ENCODE data around the gene ZNF829.

ZNF829 gene

DNA sequence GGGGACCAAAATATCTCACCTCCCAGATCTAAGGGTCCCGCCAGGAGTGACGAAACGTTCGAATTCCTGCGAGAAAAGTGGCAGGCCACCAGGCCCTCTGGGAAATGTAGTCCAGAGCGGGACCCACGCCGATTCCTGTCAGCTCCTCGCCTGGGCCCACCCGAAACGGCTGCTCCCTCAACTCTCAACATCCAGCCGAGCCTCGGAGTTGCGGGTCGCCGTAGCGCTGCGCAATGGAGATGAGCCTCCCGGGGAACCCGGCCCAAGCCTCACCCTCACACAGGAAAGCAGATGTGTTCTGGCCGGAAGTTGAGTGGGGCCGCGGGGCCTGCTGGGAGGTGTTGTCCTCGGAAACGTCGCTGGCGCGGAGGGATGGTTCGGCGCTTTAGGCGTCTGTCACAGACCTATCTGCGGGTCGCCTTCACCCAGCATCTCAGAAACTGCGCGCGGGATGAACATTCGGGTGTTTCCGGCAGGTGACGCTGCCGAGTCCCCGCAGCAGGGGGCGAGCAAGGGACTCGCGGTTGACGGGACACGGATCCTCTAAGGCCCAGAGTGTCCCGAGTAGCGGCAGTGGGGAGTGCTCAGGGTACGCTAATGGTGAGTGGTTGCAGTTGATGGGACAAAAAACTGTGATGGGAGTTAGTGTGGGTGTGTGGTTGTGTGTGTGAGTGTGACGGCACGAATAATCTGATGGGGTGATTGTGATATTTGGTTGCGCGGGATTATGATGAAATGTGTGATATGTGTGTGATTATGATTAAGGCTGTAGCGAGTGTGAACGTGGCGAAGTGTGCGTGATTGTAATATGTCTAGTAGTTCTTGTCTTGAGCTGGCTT lies at the start of gene ZNF829, which contains the start of gene ZNF568:
Gene ZNF829 (minus strand): TSS at position 300 of the 839 bp plus-strand sequence. CDS start 1,124 bp downstream, outside the sequence.
Gene ZNF568 (plus strand): TSS at position 341 of the 839 bp plus-strand sequence. CDS start 6,439 bp downstream, outside the sequence.
- peak; percentile 54 for DNase-seq (ENCODE audit: low read depth)

DNA sequence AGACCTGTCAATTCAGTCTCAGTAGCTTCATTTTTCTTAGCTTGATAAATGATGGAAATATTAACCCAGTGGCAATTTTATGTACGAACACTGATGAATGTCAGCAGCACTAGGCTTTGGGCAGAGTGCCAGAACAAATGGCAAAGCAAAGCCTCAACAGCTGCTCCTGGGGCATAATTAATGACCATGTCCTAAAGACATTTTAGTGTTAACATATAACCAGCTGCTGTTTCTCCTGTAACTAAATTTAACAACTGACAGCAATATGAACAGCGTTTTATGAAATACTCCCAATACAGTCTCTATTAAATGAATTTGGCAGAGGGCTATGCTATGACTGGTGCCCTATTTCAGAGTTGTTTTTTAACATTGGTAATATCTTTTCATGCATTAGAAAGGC lies 47.2 kb upstream of the ZNF829 start:
- no peak for DNase-seq (ENCODE audit: low read depth)

DNA sequence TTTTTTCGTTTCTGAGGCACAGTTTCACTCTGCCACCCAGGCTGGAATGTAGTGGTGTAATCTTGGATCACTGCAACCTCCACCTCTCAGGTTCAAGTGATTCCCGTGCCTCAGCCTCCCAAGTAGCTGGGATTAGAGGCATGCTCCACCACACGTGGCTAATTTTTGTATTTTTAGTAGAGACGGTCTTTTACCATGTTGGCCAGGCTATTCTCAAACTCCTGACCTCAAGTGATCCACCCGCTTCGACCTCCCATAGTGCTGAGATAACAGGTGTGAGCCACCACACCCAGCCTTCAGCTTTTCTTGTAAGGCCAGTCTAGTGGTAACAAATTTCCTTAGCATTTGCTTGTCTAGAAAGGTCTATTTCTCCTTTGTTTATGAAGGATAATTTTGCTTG lies 46.3 kb upstream of the ZNF829 start:
- DNase-seq (ENCODE audit: low read depth): no peak

DNA sequence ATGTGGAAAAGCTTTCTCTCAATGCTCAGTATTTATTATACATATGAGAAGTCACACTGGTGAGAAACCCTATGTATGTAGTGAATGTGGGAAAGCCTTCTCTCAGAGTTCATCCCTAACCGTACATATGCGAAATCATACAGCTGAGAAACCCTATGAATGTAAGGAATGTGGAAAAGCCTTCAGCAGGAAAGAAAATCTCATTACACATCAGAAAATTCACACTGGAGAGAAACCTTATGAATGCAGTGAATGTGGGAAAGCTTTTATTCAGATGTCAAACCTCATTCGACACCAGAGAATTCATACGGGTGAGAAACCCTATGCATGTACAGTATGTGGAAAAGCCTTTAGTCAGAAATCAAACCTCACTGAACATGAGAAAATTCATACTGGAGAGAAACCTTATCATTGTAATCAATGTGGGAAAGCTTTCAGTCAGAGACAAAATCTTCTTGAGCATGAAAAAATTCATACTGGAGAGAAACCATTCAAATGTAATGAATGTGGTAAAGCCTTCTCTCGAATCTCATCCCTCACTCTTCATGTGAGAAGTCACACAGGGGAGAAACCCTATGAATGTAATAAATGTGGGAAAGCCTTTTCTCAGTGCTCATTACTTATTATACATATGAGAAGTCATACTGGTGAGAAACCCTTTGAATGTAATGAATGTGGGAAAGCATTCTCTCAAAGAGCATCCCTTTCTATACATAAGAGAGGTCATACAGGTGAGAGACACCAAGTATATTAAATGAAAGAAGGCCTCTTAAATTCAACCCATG lies 34.4 kb upstream of the ZNF829 start:
- no peak for DNase-seq (ENCODE audit: low read depth)

DNA sequence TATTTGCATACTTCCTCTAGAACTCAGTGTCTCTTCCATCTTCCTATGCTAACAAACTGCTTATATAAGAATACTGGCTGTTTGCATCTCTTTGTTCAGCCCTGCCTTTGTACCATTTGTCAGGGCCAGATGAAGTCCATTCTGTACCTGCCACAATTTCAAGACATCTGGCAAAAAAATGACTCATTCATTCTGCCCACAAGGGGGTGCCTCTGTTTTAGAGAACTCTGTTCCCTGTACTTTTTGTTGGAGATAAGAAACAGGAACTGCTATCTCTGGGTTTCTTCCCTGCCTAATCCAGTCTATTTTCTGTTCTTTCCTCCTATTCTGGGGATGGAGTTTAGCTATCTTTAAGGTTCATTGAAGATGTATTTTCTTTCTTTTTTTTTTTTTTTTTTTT lies 23.1 kb upstream of the ZNF829 start:
- no peak for DNase-seq (ENCODE audit: low read depth)

DNA sequence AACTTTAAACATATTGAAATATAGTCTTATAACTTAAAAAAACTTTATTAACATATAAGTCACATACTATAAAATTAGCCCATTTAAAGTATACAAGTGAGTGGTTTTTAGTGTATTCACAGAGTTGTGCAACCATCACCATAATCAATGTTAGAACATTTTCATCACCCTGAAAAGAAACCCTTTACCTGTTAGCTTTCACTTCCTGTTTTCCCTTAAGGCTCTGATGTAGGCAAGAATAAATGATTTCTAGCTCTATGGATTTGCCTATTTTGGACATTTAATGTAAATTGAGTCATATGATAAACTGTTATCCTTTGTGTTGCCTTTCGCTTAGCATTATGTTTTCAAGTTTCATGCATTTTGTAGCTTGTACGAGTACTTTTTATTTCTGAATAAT lies 15.6 kb upstream of the ZNF829 start:
- DNase-seq (ENCODE audit: low read depth): no peak

DNA sequence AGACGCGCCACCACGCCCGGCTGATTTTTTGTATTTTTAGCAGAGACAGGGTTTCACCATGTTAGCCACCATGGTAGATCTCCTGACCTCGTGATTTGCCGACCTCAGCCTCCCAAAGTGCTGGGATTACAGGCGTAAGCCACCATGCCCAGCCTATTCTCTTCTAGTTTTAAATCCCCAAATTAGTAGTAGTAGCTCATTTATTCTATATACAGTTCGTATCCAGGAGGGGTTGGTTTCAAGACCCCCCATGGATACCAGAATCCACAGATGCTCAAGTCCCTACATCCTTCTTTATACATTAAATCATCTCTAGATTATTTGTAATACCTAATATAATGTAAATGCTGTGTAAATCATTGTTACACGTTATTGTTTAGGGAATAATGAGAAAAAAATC lies 2.0 kb upstream of the ZNF829 start:
- no peak for DNase-seq (ENCODE audit: low read depth)

DNA sequence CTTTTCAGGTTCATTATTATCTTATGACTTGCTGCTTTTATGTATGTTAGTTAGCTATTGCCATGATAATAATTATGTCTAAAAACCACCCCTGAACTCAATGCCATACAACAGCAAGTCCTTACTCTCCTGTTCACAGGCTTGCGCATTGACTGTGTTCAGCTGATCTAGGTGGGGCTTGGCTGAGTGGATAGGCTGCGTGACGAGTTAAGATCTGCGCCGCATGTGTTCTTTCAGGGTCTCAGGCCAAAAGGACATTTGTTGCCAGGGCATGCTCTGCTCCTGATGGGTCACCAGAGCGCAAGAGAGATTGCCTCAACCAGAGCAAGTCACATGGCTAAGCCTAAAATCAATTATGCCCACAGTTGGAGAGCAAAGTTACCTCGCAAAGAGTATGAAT lies 900 bp upstream of the ZNF829 start:
- peak; percentile 5 for DNase-seq (ENCODE audit: low read depth)

DNA sequence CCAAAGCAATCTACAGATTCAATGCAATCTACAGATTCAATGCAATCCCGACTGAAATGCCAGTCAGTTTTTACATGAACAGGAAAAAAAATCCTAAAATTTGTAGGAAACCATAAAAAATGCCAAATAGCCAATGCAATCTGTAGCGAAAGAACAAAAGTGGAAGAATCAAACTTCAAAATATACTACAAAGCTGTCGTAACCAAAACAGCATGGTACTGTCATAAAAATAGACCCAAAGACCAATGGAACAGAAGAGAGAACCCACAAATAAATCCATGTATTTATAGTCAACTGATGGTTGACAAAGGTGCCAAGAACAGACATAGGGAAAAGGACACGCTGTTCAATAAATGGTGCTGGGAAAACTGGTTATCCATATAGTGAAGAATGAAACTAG lies 17.7 kb downstream of the ZNF829 start:
- DNase-seq (ENCODE audit: low read depth): no peak

DNA sequence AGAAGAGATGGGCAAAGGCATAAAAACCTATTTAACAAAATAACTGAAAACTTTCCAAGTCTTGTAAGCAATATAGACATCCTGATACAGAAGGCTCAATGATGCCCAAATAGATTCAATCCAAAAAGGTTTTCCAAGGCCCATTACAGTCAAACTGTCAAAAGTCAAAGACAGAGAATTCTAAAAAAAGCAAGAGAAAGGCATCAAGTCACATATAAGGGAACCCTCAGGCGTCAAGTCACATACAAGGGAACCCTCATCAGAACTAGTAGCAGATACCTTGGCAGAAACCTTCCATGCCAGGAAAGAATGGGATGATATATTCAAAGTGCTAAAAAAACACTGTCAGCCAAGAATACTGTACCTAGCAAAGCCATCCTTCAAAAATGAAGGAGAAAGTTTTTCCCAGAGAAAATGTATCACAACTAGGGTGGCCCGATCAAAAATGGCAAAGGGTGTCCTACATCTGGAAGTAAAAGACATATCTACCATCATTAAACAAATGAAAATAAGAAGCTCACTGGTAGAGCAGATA lies 21.2 kb downstream of the ZNF829 start:
- DNase-seq (ENCODE audit: low read depth): no peak

DNA sequence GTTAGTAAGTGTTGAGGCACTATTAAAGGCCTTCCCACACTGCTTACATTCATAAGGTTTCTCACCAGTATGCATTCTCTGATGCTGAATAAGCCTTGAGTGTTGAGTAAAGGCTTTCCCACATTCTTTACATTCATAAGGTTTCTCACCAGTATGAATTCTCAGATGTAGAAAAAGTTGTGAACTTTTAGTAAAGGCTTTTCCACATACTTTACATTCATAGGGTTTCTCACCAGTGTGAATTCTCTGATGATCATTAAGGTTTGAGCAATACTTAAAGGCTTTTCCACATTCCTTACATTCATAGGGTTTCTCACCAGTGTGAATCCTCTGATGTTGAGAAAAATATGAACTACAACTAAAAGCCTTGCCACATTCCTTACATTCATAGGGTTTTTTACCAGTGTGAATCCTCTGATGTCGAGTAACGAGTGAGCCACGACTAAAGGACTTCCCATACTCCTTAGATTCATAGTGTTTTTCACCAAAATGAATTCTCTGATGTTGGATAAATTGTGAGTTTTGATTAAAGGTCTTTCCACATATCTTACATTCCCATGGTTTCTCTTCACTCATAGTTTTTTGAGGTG lies 24.2 kb downstream of the ZNF829 start:
- no peak for DNase-seq (ENCODE audit: low read depth)

DNA sequence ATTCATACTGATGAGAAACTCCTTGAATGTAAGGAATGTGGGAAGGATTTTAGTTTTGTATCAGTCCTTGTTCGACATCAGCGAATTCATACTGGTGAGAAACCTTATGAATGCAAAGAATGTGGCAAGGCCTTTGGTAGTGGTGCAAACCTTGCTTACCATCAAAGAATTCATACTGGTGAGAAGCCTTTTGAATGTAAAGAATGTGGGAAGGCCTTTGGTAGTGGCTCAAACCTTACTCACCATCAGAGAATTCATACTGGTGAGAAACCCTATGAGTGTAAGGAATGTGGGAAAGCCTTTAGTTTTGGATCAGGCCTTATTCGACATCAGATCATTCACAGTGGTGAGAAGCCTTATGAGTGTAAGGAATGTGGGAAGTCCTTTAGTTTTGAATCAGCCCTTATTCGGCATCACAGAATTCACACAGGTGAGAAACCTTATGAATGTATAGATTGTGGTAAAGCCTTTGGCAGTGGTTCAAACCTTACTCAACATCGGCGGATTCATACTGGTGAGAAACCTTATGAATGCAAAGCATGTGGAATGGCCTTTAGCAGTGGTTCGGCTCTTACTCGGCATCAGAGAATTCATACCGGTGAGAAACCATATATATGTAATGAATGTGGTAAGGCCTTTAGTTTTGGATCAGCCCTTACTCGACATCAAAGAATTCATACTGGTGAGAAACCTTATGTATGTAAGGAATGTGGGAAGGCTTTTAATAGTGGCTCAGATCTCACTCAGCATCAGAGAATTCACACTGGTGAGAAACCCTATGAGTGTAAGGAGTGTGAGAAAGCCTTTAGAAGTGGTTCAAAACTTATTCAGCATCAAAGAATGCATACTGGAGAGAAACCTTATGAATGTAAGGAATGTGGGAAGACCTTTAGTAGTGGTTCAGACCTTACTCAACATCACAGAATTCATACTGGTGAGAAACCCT lies 38.8 kb downstream of the ZNF829 start:
- no peak for DNase-seq (ENCODE audit: low read depth)

DNA sequence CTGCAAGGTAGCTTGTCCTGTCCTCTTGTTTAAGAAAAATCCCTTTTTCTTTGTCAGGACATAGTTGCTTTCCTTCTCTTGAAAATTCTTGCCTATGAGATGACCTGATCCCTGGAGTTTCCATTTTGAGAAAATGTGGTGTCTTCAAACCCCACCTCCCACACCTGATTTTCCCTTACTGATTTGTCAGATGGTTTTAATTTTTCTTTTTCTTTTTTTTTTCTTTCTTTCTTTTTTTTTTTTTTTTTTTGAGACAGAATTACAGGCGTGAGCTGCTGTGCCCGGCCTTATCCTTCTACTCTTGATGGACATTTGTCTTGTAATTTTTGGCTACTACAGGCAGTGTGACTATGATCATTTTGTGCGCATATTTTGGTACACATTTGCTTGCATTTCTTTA lies 64.2 kb downstream of the ZNF829 start:
- no peak for DNase-seq (ENCODE audit: low read depth)

DNA sequence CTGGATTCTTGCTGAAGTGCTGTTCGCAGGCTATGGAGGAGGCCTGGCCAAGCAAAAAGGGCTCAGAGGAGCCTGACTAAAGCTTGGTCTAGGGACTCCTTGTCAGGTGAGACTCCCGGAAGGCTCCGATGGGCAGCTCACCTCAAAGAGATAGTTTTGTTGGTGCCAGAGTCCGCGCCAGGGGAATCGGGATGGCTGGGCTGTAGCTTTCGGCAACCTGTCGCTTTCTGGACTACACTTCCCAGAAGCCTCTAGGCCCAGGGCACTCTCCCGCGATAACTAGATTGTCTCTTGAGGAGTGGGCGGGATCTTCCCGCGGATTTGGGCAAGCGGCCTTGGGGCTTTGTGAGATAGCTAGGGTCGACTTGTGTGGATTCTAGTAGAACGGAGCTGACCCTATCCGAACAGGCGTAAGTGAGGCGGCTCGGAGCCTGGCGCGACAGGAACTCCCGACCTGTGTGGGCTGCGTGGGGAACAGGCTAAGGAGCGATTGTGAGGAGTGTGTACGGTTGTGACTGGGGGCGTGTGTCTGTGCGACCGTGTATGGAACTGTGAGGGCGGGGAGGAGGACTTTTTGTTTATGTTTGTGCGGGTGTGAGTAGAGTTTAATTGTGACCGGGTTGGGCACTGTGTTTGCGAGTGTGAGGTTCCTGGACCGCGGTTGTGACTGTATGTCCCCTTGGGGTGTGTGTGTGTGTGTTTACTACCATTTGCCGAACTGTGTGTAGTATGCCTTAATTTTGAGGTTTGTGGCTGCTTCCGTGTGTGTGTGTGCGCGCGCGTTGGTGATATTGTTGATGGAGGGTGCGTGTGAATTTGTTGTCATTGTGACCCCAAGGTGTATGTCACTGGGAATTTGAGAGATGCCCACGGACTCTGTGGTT lies 65.3 kb downstream of the ZNF829 start, which contains the start of gene ZNF345:
Gene ZNF345 (plus strand): TSS at position 318 of the 884 bp plus-strand sequence. CDS start 25,955 bp downstream, outside the sequence.
- DNase-seq (ENCODE audit: low read depth): peak; percentile 84

DNA sequence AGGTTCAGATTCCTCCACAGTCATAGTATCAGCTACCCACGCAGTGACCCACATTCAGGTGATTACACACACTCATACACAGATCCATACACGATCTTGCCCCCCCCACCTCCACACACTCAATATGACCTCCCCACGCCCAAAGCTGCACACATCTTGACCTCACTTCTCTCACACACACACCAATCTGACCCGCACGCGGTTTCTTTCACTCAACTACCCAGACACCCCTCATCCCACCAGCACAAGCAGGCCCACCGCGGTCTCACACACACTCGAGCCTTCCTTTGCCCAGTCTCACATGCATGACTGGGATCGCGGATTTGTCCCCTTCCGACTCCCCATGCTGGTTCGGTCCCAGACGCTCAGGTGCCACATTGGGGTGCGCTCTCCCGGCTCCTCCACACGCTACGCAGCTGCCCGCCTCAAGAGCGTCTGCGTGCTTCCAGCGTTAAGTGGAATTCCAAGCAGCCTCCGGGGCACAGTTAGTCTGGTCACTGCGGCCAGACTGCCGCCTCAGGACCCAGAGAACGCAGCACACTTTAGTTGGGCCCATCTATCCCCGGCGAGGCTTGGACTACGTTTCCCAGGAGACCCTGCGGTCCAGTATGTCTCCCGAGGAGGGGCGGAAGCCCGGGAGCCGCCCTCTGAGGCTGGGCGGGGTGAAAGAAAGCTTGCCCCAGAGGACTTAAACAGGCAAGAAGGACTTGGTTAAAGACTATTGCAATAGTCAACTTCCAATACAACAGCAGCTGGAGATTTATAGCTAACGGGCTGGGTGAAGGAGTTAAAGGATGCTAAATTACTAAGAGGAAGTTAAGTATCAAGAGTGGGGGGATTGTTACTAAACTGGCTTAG lies 66.2 kb downstream of the ZNF829 start:
- peak; percentile 73 for DNase-seq (ENCODE audit: low read depth)

DNA sequence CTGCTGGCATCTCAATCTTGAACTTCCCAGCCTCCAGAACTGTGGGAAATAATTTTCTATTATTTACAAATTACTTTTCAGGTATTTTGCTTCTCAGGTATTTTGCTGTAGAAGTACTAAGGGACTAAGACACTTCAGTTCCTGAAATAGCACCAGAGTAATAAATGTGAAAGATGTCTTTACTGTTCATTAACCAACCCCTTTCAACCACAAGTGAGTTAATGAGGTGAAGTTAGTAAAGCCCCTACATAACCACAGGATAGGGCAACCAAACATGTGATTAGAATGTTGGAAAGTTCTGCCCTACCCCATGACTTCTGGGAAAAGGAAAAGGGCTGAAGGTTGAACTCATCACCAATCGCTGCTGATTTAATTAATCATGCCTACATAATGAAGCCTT lies 68.1 kb downstream of the ZNF829 start:
- no peak for DNase-seq (ENCODE audit: low read depth)

DNA sequence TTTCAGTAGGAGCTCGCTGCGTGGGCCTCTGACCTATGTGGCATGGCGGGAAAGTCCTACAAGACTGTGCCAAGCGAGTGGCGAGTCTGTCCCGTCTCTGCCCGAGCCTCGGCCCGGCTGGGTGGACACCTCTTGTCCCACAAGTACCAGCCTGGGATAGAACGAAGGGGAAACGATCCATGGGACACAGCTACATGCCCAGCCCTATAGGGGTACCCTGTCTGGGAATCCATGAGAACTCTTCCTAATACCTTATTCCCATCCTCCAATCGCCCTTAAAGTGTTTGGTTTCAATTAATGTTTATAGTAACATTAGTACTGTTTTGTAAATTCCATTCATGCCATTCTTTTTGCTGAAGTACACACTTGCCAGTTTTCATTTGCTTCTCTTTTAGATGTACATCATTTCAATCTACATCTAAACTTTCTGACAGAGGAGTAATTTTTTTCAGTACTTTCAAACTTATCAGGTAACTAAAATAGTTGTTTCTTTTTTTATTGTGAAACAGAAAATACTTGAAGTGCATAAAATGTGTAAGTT lies 77.2 kb downstream of the ZNF829 start:
- DNase-seq (ENCODE audit: low read depth): no peak

All from non-pigmented ciliary epithelial cell (primary cell).